Testis (tissue), 2 donors: ENCODE measurements around the gene TYW1B.
"Not testable (repeated sequence)": the region's sequence is repeated elsewhere in the genome, so short reads cannot be mapped to it uniquely, and the experiment has no call there.

Experiments used
- CTCF ChIP-seq, 3 experiments: fragments of 450-650 bp in 2 of 3; fragments of 200-600 bp in 1 of 3; sonication (generic) in 1 of 3; IDR thresholded peaks; one replicate each; pipeline ENCODE4 v1.5.1; 2016 to 2019; ENCODE audit warnings: antibody characterized with exemption in 3 of 3, mild to moderate bottlenecking in 2 of 3, moderate library complexity in 1 of 3
- POLR2A ChIP-seq: fragments of 450-650 bp; IDR thresholded peaks from one replicate; pipeline ENCODE4 v1.6.1; 2017; ENCODE audit warnings: antibody characterized with exemption, mild to moderate bottlenecking, moderate library complexity

GRCh38 chr7:72817661-72818060, 10.3 kb downstream of the TYW1B start:
- TF ChIP-seq CTCF (IDR thresholded peaks at IDR 0.05); POLR2A: not testable (repeated sequence)
